B cell (primary cell): ENCODE measurements around the gene MSLN. TPM values are rescaled to one million over a fixed set of nuclear protein-coding genes. Genes with fewer than 3 reads are reported as not detected.

ENCODE experiments used
- ATAC-seq: fragments of 200-7000 bp; cut with Tn5 transposase; one replicate; pipeline ENCODE4 v1.10.0; 2021; ENCODE audit warnings: low read depth, mild to moderate bottlenecking, moderate number of reproducible peaks, moderate library complexity
- CTCF ChIA-PET: fragments of 350-600 bp; sonication (Branson Sonifier 250); formaldehyde crosslinking; loops from one replicate; lab custom pipeline; 2021; ENCODE audit warnings: antibody characterized with exemption, inconsistent platforms; lab: Charles Lee
- POLR2A ChIA-PET: fragments of 350-600 bp; sonication (Branson Sonifier 250); formaldehyde crosslinking; loops from one replicate; lab custom pipeline; 2021; ENCODE audit warnings: antibody characterized with exemption; lab: Charles Lee
- DNase-seq: peaks from one replicate; pipeline ENCODE4 v3.0.0; 2013
- H2AFZ ChIP-seq: 2 replicates; pipeline ENCODE4 v1.6.1; 2012; ENCODE audit warnings: mild to moderate bottlenecking, low read depth, low read length; ENCODE audit not compliant: insufficient read depth, poor library complexity, severe bottlenecking
- H3K27ac ChIP-seq, 2 donors: 1 replicate in 1 of 2; 2 replicates in 1 of 2; pipeline ENCODE4 v1.5.1; 2012 to 2013; ENCODE audit warnings: low read length in 2 of 2, mild to moderate bottlenecking in 2 of 2, moderate library complexity in 1 of 2
- H3K27me3 ChIP-seq, 4 experiments: fragments of 200-600 bp in 1 of 4; sonication (generic) in 1 of 4; replicated peaks in 1 of 4; 1 replicate in 2 of 4; 2 replicates in 2 of 4; pipeline versions ENCODE4 v1.6.1 to v1.7.0; 2013 to 2016; ENCODE audit warnings: low read length in 3 of 4, mild to moderate bottlenecking in 2 of 4, mixed read lengths in 1 of 4, moderate library complexity in 1 of 4; ENCODE audit not compliant: insufficient read depth in 4 of 4, control insufficient read depth in 3 of 4; ENCODE audit errors: control extremely low read depth in 1 of 4
- H3K36me3 ChIP-seq, 2 experiments: replicated peaks in 1 of 2; 1 replicate in 1 of 2; 2 replicates in 1 of 2; pipeline versions ENCODE4 v1.6.1 to v1.7.1; 2013; ENCODE audit warnings: low read length in 1 of 2; ENCODE audit not compliant: insufficient read depth in 2 of 2, control insufficient read depth in 1 of 2; ENCODE audit errors: control extremely low read depth in 1 of 2, extremely low read depth in 1 of 2
- H3K4me1 ChIP-seq, 2 donors: fragments of 200-600 bp in 1 of 2; sonication (generic) in 1 of 2; 1 replicate in 1 of 2; 2 replicates in 1 of 2; pipeline versions ENCODE4 v1.5.1 to v1.6.1; 2013 to 2017; ENCODE audit warnings: low read length in 2 of 2; ENCODE audit not compliant: control insufficient read depth in 2 of 2, insufficient read depth in 2 of 2
- H3K4me2 ChIP-seq: replicated peaks from 2 replicates; pipeline ENCODE3; 2012; ENCODE audit warnings: mild to moderate bottlenecking, low read depth, low read length; ENCODE audit not compliant: poor library complexity, severe bottlenecking
- H3K4me3 ChIP-seq, 5 experiments: fragments of 200-600 bp in 1 of 5; sonication (generic) in 1 of 5; 1 replicate in 3 of 5; 2 replicates in 2 of 5; pipeline versions ENCODE4 v1.5.1 to v1.7.0; 2011 to 2016; ENCODE audit warnings: low read length in 4 of 5, mild to moderate bottlenecking in 4 of 5, low read depth in 2 of 5, control low read depth in 1 of 5, moderate library complexity in 1 of 5; ENCODE audit not compliant: insufficient read depth in 1 of 5; ENCODE audit errors: control extremely low read depth in 1 of 5, extremely low read depth in 1 of 5
- H3K79me2 ChIP-seq: fragments of 200-600 bp; sonication (generic); one replicate; pipeline ENCODE4 v1.6.0; 2016; ENCODE audit warnings: low read length; ENCODE audit not compliant: control insufficient read depth, insufficient read depth
- H3K9ac ChIP-seq: fragments of 200-600 bp; sonication (generic); 2 replicates; pipeline ENCODE4 v1.6.1; 2017; ENCODE audit warnings: mild to moderate bottlenecking, low read length, moderate library complexity
- H3K9me3 ChIP-seq, 3 donors: one replicate each; pipeline versions ENCODE4 v1.6.1 to v1.7.1; 2013; ENCODE audit warnings: low read length in 2 of 3; ENCODE audit not compliant: control insufficient read depth in 2 of 3, insufficient read depth in 1 of 3; ENCODE audit errors: control extremely low read depth in 1 of 3
- H4K20me1 ChIP-seq: 2 replicates; pipeline ENCODE4 v1.6.0; 2012; ENCODE audit warnings: mild to moderate bottlenecking, low read length; ENCODE audit not compliant: insufficient read depth, control insufficient read depth, poor library complexity, severe bottlenecking
- H3K27ac Mint-ChIP-seq: one replicate; pipeline ENCODE4 v1.8.0; 2021; ENCODE audit warnings: mixed read lengths
- H3K27me3 Mint-ChIP-seq: one replicate; pipeline ENCODE4 v1.8.0; 2021; ENCODE audit warnings: mixed read lengths
- H3K4me1 Mint-ChIP-seq: one replicate; pipeline ENCODE4 v1.8.0; 2021; ENCODE audit warnings: mixed read lengths
- H3K4me3 Mint-ChIP-seq: one replicate; pipeline ENCODE4 v1.8.0; 2021; ENCODE audit warnings: mixed read lengths
- H3K9me3 Mint-ChIP-seq: one replicate; pipeline ENCODE4 v1.8.0; 2022; ENCODE audit warnings: mixed read lengths; ENCODE audit not compliant: insufficient read depth
- EZH2 ChIP-seq: IDR thresholded peaks from 2 replicates; pipeline ENCODE4 v1.6.1; 2012; ENCODE audit warnings: borderline replicate concordance, low read depth, mild to moderate bottlenecking, moderate library complexity, low read length; ENCODE audit not compliant: insufficient read depth, poor library complexity, severe bottlenecking
- WGBS: methylation state at CpG from one replicate; pipeline ENCODE4 v1.1.5; 2013; ENCODE audit warnings: missing lambda C conversion rate; ENCODE audit not compliant: insufficient coverage; 5-methylcytosine and 5-hydroxymethylcytosine counted together
- intact Hi-C: fragments of 100-400 bp; cut with micrococcal nuclease; formaldehyde crosslinking; loops from one replicate; pipeline ENCODE4 v1.10.0; 2022
- polyA plus RNA-seq: library from polyadenylated mRNA; depleted of rRNA; stranded (reverse); fragments of >200 nt; gene quantifications from 2 replicates; pipeline ENCODE4 v1.2.3, GENCODE V29; 2012
- total RNA-seq, 2 donors: library from RNA; stranded (reverse); fragments of 120-200 nt in 1 of 2; gene quantifications; 1 replicate in 1 of 2; 2 replicates in 1 of 2; pipeline versions ENCODE4 v1.2.3 to v1.2.4, GENCODE V29; 2013 to 2022
- TF ChIP-seq, protein P1 (sequence below): fragments of 200-600 bp; IDR thresholded peaks from one replicate; pipeline ENCODE4 v1.8.0; 2022; ENCODE audit warnings: antibody characterized with exemption, mild to moderate bottlenecking

The MSLN gene
- total and polyA plus RNA-seq, 2 donors (not counting 1 experiment from before 2014, with no cell fraction given), result not detected

DNA sequence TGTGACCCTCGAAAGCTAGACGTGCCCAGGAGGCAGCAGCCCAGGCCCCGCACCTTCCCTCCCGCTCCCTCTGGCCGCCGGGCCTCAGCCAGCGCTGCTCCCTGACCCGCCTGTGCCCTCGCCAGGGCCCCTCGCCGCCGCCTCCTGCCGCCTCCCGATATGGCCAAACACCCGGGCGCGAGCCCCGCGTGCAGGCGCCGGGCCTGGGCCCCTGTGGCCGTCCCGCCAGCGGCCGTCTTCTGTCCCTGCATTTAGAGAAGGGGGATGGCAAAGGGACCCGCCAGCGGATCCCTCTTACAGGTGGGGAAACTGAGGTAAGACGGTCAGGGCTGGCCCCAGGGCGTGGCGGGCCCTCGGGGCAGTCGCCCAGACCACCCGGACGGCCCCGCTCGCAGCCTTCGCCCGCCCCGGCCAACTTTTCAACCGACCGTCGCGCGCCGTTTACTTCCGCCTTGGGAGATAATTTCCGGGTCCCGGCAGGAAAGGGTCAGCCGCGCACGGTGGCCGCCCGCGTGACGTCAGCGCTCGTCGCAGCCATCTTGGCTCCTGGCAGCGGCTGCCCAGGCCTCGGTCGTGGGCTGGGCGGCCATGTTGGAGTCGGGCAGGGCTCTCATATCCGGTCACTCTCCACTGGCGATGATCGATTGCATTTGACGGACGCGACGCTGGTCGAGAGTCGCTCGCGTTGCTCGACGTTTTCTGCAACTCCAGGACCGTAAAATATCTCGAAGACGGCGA, 47.0 kb downstream of the MSLN start:
- POLR2A ChIA-PET, result interaction anchor here (0.5 kb wide), 1 partner anchor 1347 kb away, joined by 5 read pairs; no protein-coding TSS in a partner anchor
- Histone ChIP-seq H4K20me1 (no peaks in the 10 kb centered on the region), H3K9ac (peak overlapping the region; percentile 75), H3K4me1 (peaks cover 5 to 18% of the 10 kb centered on the region in 2 donors), H3K27ac (peak overlapping the region; percentile 73 to 92), H3K4me2 (peak overlapping the region; percentile 90), H3K4me3 (peak overlapping the region; percentile 68 to 82 (median 78)), H3K9me3 (peaks cover 0 to 6% (median 0%) of the 10 kb centered on the region in 3 donors), H2AFZ (peak overlapping the region; percentile 78), H3K79me2 (peaks cover 15% of the 10 kb centered on the region), H3K27me3 (peaks cover 0 to 13% (median 0%) of the 10 kb centered on the region in 4 experiments), H3K36me3 (no peaks in the 10 kb centered on the region)
- Mint-ChIP-seq H3K27me3 (peaks cover 12% of the 10 kb centered on the region), H3K4me3 (peak overlapping the region; percentile 99), H3K4me1 (peaks cover 8% of the 10 kb centered on the region), H3K27ac (peak overlapping the region; percentile 96), H3K9me3 (no peaks in the 10 kb centered on the region)
- intact Hi-C loops, result loop anchor here (1.0 to 2.0 kb wide), 2 partner anchors 19 to 163 kb away; partner anchors contain the start of genes CHTF18, LMF1 and RPUSD1
- DNase-seq (peak; percentile 89), ATAC-seq (peak; percentile 97)
- TF ChIP-seq EZH2, result no peak
- TF ChIP-seq, protein P1, sequence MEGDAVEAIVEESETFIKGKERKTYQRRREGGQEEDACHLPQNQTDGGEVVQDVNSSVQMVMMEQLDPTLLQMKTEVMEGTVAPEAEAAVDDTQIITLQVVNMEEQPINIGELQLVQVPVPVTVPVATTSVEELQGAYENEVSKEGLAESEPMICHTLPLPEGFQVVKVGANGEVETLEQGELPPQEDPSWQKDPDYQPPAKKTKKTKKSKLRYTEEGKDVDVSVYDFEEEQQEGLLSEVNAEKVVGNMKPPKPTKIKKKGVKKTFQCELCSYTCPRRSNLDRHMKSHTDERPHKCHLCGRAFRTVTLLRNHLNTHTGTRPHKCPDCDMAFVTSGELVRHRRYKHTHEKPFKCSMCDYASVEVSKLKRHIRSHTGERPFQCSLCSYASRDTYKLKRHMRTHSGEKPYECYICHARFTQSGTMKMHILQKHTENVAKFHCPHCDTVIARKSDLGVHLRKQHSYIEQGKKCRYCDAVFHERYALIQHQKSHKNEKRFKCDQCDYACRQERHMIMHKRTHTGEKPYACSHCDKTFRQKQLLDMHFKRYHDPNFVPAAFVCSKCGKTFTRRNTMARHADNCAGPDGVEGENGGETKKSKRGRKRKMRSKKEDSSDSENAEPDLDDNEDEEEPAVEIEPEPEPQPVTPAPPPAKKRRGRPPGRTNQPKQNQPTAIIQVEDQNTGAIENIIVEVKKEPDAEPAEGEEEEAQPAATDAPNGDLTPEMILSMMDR, result no peak
- WGBS, result 5% methylated on average over 80 of the region's 80 CpGs
- CTCF ChIA-PET, result no interaction called here

DNA sequence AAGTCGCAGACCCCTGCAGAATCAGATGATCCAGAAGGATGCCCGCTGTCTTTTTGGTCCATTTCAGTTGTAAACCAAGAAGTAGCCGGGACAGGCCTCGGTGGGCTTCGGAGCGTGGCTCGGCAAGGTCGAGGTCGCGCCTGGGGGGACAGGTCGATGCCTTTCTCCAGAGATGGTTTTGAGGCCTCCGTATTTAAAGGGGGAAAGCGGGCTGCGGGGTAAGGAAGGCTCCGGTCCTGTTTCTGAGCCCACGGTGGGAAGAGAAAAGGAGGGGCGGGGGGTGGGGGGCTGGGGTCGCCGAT, 47.5 kb downstream of the MSLN start:
- peak overlapping the region; percentile 75 for H3K9ac ChIP-seq
- POLR2A ChIA-PET, result no interaction called here
- Mint-ChIP-seq H3K9me3 (no peaks in the 10 kb centered on the region), H3K27ac (peak overlapping the region; percentile 96), H3K27me3 (peaks cover 16% of the 10 kb centered on the region), H3K4me3 (peak overlapping the region; percentile 99), H3K4me1 (peaks cover 8% of the 10 kb centered on the region)
- H2AFZ ChIP-seq, result peak overlapping the region; percentile 78
- peak overlapping the region; percentile 68 to 82 (median 78) for H3K4me3 ChIP-seq
- H4K20me1 ChIP-seq, result no peaks in the 10 kb centered on the region
- peaks cover 15% of the 10 kb centered on the region for H3K79me2 ChIP-seq
- CTCF ChIA-PET, result no interaction called here
- no peak for TF ChIP-seq EZH2
- TF ChIP-seq, protein P1, result no peak
- intact Hi-C loops, result no loop called here
- H3K27me3 ChIP-seq, result peaks cover 0 to 15% (median 2%) of the 10 kb centered on the region in 4 experiments
- H3K4me2 ChIP-seq, result peak overlapping the region; percentile 90
- ATAC-seq (no peak), DNase-seq (no peak)
- peaks cover 5 to 18% of the 10 kb centered on the region in 2 donors for H3K4me1 ChIP-seq
- no peaks in the 10 kb centered on the region for H3K36me3 ChIP-seq
- WGBS, result 30% methylated on average over 16 of the region's 19 CpGs
- peaks cover 0 to 7% (median 0%) of the 10 kb centered on the region in 3 donors for H3K9me3 ChIP-seq
- H3K27ac ChIP-seq, result peak overlapping the region; percentile 73 to 92
